GM19043 (cell line): ENCODE data around the gene RCBTB2.
A peak's percentile ranks its signal among the peaks of the same experiment; 100 is the strongest.
"Not testable (repeated sequence)": the region's sequence is repeated elsewhere in the genome, so short reads cannot be mapped to it uniquely, and the experiment has no call there.

Experiments
- ATAC-seq: cut with Tn5 transposase; IDR thresholded peaks from one replicate; pipeline ENCODE4 v1.9.1; 2021; ENCODE audit warnings: low read depth; ENCODE audit not compliant: unreplicated experiment

Gene RCBTB2

GRCh38 chr13:48532506-48533499, at the start of gene RCBTB2:
TSS of gene RCBTB2 (minus strand) at chr13:48533080. CDS start at chr13:48521939, 11,141 bp downstream.
- ATAC-seq, result peak; percentile 75

GRCh38 chr13:48582084-48582483, 49.2 kb upstream of the RCBTB2 start:
- ATAC-seq, result no peak

GRCh38 chr13:48580896-48581295, 48.0 kb upstream of the RCBTB2 start:
- no peak for ATAC-seq

- no peak for ATAC-seq
Observed at GRCh38 chr13:48580185-48580803, 47.4 kb upstream of the RCBTB2 start.

- not testable (repeated sequence) for ATAC-seq
Observed at GRCh38 chr13:48579919-48580180, 47.0 kb upstream of the RCBTB2 start.

- ATAC-seq, result peak; percentile 72
Observed at GRCh38 chr13:48579165-48579918, 46.5 kb upstream of the RCBTB2 start.

- peak; percentile 60 for ATAC-seq
Observed at GRCh38 chr13:48578516-48579164, 45.8 kb upstream of the RCBTB2 start.

GRCh38 chr13:48576448-48577010, 43.6 kb upstream of the RCBTB2 start:
- no peak for ATAC-seq

- no peak for ATAC-seq
Observed at GRCh38 chr13:48575031-48575430, 42.2 kb upstream of the RCBTB2 start.

GRCh38 chr13:48574041-48574796, 41.3 kb upstream of the RCBTB2 start:
- ATAC-seq, result no peak

- ATAC-seq, result no peak
Observed at GRCh38 chr13:48573213-48574007, 40.5 kb upstream of the RCBTB2 start.

- no peak for ATAC-seq
Observed at GRCh38 chr13:48571126-48571913, 38.4 kb upstream of the RCBTB2 start.

GRCh38 chr13:48570216-48570828, 37.4 kb upstream of the RCBTB2 start:
- no peak for ATAC-seq

- no peak for ATAC-seq
Observed at GRCh38 chr13:48569104-48569666, 36.3 kb upstream of the RCBTB2 start.

- ATAC-seq, result no peak
Observed at GRCh38 chr13:48568370-48569103, 35.7 kb upstream of the RCBTB2 start.

- no peak for ATAC-seq
Observed at GRCh38 chr13:48567515-48568369, 34.9 kb upstream of the RCBTB2 start.
